CD4-positive, CD25-positive, alpha-beta regulatory T cell (primary cell): Measurements from ENCODE around the gene HPCAL4. TPM values are rescaled to one million over a fixed set of nuclear protein-coding genes. Genes with fewer than 3 reads are reported as not detected.

Source experiments
- ATAC-seq, 2 donors: fragments of 150-1000 bp; cut with Tn5 transposase; one replicate each; pipeline ENCODE4 v1.10.0; 2021; ENCODE audit warnings: low read depth in 2 of 2, moderate number of reproducible peaks in 2 of 2, moderate library complexity in 1 of 2
- DNase-seq, 3 donors: peaks; one replicate each; pipeline versions ENCODE4 v3.0.0 to v3.0.0-alpha.2; 2012 to 2022; ENCODE audit warnings: mixed read lengths in 1 of 3
- H3K27ac ChIP-seq: one replicate; pipeline ENCODE4 v1.7.0; 2013; ENCODE audit warnings: mild to moderate bottlenecking, low read length; ENCODE audit not compliant: insufficient read depth, poor library complexity, severe bottlenecking
- H3K27me3 ChIP-seq: one replicate; pipeline ENCODE4 v1.7.0; 2013; ENCODE audit warnings: low read length; ENCODE audit not compliant: control insufficient read depth, insufficient read depth
- H3K36me3 ChIP-seq: one replicate; pipeline ENCODE4 v1.7.0; 2013; ENCODE audit warnings: mild to moderate bottlenecking, low read length, moderate library complexity; ENCODE audit not compliant: control insufficient read depth, insufficient read depth
- H3K4me1 ChIP-seq: 2 replicates; pipeline ENCODE4 v1.7.0; 2013; ENCODE audit warnings: mild to moderate bottlenecking, low read length; ENCODE audit not compliant: insufficient read depth, control insufficient read depth, poor library complexity, severe bottlenecking
- H3K4me3 ChIP-seq: one replicate; pipeline ENCODE4 v1.7.0; 2013; ENCODE audit warnings: low read depth, mild to moderate bottlenecking, low read length, moderate library complexity
- H3K9me3 ChIP-seq, 2 experiments: 1 replicate in 1 of 2; 2 replicates in 1 of 2; pipeline ENCODE4 v1.7.0; 2013; ENCODE audit warnings: low read length in 2 of 2, mild to moderate bottlenecking in 1 of 2, moderate library complexity in 1 of 2; ENCODE audit not compliant: control insufficient read depth in 2 of 2
- H3K27ac Mint-ChIP-seq, 3 donors: one replicate each; pipeline ENCODE4 v1.8.0; 2020 to 2022; ENCODE audit warnings: mild to moderate bottlenecking in 3 of 3, mixed read lengths in 3 of 3, moderate library complexity in 2 of 3
- H3K27me3 Mint-ChIP-seq: one replicate; pipeline ENCODE4 v1.8.0; 2022; ENCODE audit warnings: mild to moderate bottlenecking, mixed read lengths
- H3K36me3 Mint-ChIP-seq: one replicate; pipeline ENCODE4 v1.8.0; 2020; ENCODE audit warnings: mixed read lengths
- H3K4me1 Mint-ChIP-seq, 4 donors: one replicate each; pipeline ENCODE4 v1.8.0; 2020 to 2022; ENCODE audit warnings: mixed read lengths in 4 of 4, mild to moderate bottlenecking in 1 of 4
- H3K4me3 Mint-ChIP-seq, 4 donors: one replicate each; pipeline ENCODE4 v1.8.0; 2020 to 2022; ENCODE audit warnings: mild to moderate bottlenecking in 4 of 4, mixed read lengths in 4 of 4, moderate library complexity in 3 of 4
- H3K9me3 Mint-ChIP-seq, 7 donors: one replicate each; pipeline ENCODE4 v1.8.0; 2020 to 2022; ENCODE audit warnings: mixed read lengths in 7 of 7, mild to moderate bottlenecking in 3 of 7, moderate library complexity in 2 of 7
- polyA plus RNA-seq, 4 donors: library from polyadenylated mRNA; unstranded; fragments of 300-500 nt; fragmentation: Illumina TruSeq; gene quantifications; one replicate each; pipeline ENCODE4 v1.2.3, GENCODE V29; 2021
- total RNA-seq: library from RNA; stranded (reverse); gene quantifications from one replicate; pipeline ENCODE4 v1.2.3, GENCODE V29; 2022

HPCAL4 gene
- 13.8 TPM for total RNA-seq
- 10 to 100 TPM in 3 of 4 donors, 1 to 10 TPM in 1; 9.5 to 19.7 (median 12.5) TPM for polyA plus RNA-seq

- ATAC-seq = peak; percentile 89 to 93
These were observed at the start of gene HPCAL4 for GRCh38 chr1:39691383-39692151. TSS of gene HPCAL4 (minus strand) at chr1:39691433. CDS start at chr1:39684603, 6,830 bp downstream.

GRCh38 chr1:39738622-39739366, 47.6 kb upstream of the HPCAL4 start, which contains the start of gene PPIE:
TSS of gene PPIE (plus strand) at chr1:39738882. CDS start at chr1:39738901, 19 bp downstream.
- peak; percentile 78 to 98 (median 85) for DNase-seq
- Histone ChIP-seq H3K27ac (peak within 1 kb of the TSS; percentile 71), H3K9me3 (no peaks in the 10 kb centered on the region), H3K27me3 (peaks cover 11% of the 10 kb centered on the region), H3K36me3 (peaks cover 30% of the 10 kb centered on the region), H3K4me3 (peak within 1 kb of the TSS; percentile 95), H3K4me1 (peaks cover 18% of the 10 kb centered on the region)
- Mint-ChIP-seq H3K4me1 (peaks cover 9 to 43% (median 30%) of the 10 kb centered on the region in 4 donors), H3K27ac (peak within 1 kb of the TSS; percentile 93 to 97 (median 97)), H3K27me3 (peaks cover 15% of the 10 kb centered on the region), H3K9me3 (peaks cover 0 to 1% (median 0%) of the 10 kb centered on the region in 7 donors), H3K4me3 (peak within 1 kb of the TSS; percentile 95 to 98 (median 97)), H3K36me3 (peaks cover 31% of the 10 kb centered on the region)
- peak; percentile 99 for ATAC-seq

More at GRCh38 chr1:39691383-39692151, at the start of gene HPCAL4:
- Mint-ChIP-seq H3K4me1 (peaks cover 5 to 52% (median 30%) of the 10 kb centered on the region in 4 donors), H3K27me3 (peaks cover 26% of the 10 kb centered on the region), H3K9me3 (no peaks in the 10 kb centered on the region), H3K36me3 (peaks cover 4% of the 10 kb centered on the region), H3K4me3 (peak within 1 kb of the TSS; percentile 86 to 97 (median 90)), H3K27ac (peak within 1 kb of the TSS; percentile 86 to 95 (median 90))
- Histone ChIP-seq H3K27ac (peak within 1 kb of the TSS; percentile 78), H3K36me3 (no peaks in the 10 kb centered on the region), H3K27me3 (peaks cover 5% of the 10 kb centered on the region), H3K9me3 (no peaks in the 10 kb centered on the region), H3K4me3 (peak within 1 kb of the TSS; percentile 61), H3K4me1 (peaks cover 39% of the 10 kb centered on the region)
- peak; percentile 78 to 94 (median 88) for DNase-seq

GRCh38 chr1:39737546-39738169, 46.4 kb upstream of the HPCAL4 start:
- ATAC-seq (no peak), DNase-seq (peak in 1 of 3 donors; percentile 41)
- H3K36me3 ChIP-seq = peaks cover 19% of the 10 kb centered on the region
- H3K4me3 ChIP-seq = no peak overlapping the region
- H3K27me3 Mint-ChIP-seq = peaks cover 22% of the 10 kb centered on the region
- peak overlapping the region; percentile 11 to 97 (median 97) for H3K27ac Mint-ChIP-seq
- peaks cover 18% of the 10 kb centered on the region for H3K4me1 ChIP-seq
- H3K27ac ChIP-seq = no peak overlapping the region
- no peaks in the 10 kb centered on the region for H3K9me3 ChIP-seq
- peaks cover 9 to 43% (median 29%) of the 10 kb centered on the region in 4 donors for H3K4me1 Mint-ChIP-seq
- peak overlapping the region in 3 of 4 donors; percentile 48 to 98 (median 96) for H3K4me3 Mint-ChIP-seq
- H3K9me3 Mint-ChIP-seq = peaks cover 0 to 1% (median 0%) of the 10 kb centered on the region in 7 donors
- H3K36me3 Mint-ChIP-seq = peaks cover 25% of the 10 kb centered on the region
- H3K27me3 ChIP-seq = peaks cover 16% of the 10 kb centered on the region

GRCh38 chr1:39735731-39736130, 44.5 kb upstream of the HPCAL4 start:
- peaks cover 4% of the 10 kb centered on the region for H3K36me3 ChIP-seq
- Mint-ChIP-seq H3K4me3 (peak overlapping the region in 1 of 4 donors; percentile 55), H3K9me3 (peaks cover 0 to 1% (median 0%) of the 10 kb centered on the region in 7 donors), H3K36me3 (peaks cover 12% of the 10 kb centered on the region), H3K27me3 (peaks cover 31% of the 10 kb centered on the region), H3K27ac (no peak overlapping the region), H3K4me1 (peaks cover 9 to 32% (median 19%) of the 10 kb centered on the region in 4 donors)
- ATAC-seq = no peak
- peaks cover 17% of the 10 kb centered on the region for H3K27me3 ChIP-seq
- no peak overlapping the region for H3K27ac ChIP-seq
- H3K9me3 ChIP-seq = no peaks in the 10 kb centered on the region
- no peak for DNase-seq
- H3K4me3 ChIP-seq = no peak overlapping the region
- H3K4me1 ChIP-seq = peaks cover 18% of the 10 kb centered on the region

GRCh38 chr1:39733161-39733560, 41.9 kb upstream of the HPCAL4 start:
- Histone ChIP-seq H3K4me3 (no peak overlapping the region), H3K4me1 (no peaks in the 10 kb centered on the region), H3K27ac (no peak overlapping the region), H3K9me3 (no peaks in the 10 kb centered on the region), H3K36me3 (no peaks in the 10 kb centered on the region), H3K27me3 (peaks cover 22% of the 10 kb centered on the region)
- Mint-ChIP-seq H3K27me3 (peaks cover 53% of the 10 kb centered on the region), H3K9me3 (peaks cover 0 to 1% (median 0%) of the 10 kb centered on the region in 7 donors), H3K4me1 (peaks cover 0 to 9% (median 4%) of the 10 kb centered on the region in 4 donors), H3K4me3 (no peak overlapping the region), H3K36me3 (no peaks in the 10 kb centered on the region), H3K27ac (no peak overlapping the region)
- DNase-seq (no peak), ATAC-seq (no peak)

- DNase-seq (no peak), ATAC-seq (no peak)
- Histone ChIP-seq H3K36me3 (no peaks in the 10 kb centered on the region), H3K9me3 (no peaks in the 10 kb centered on the region), H3K4me1 (peaks cover under 1% of the 10 kb centered on the region), H3K27ac (no peak overlapping the region), H3K4me3 (no peak overlapping the region), H3K27me3 (peaks cover 26% of the 10 kb centered on the region)
- Mint-ChIP-seq H3K9me3 (peaks cover 0 to 1% (median 0%) of the 10 kb centered on the region in 7 donors), H3K27ac (no peak overlapping the region), H3K36me3 (no peaks in the 10 kb centered on the region), H3K4me1 (peaks cover under 1 to 10% (median 5%) of the 10 kb centered on the region in 4 donors), H3K27me3 (peaks cover 57% of the 10 kb centered on the region), H3K4me3 (no peak overlapping the region)
These were observed 41.5 kb upstream of the HPCAL4 start for GRCh38 chr1:39732730-39733129.

- no peak overlapping the region for H3K27ac Mint-ChIP-seq
- Histone ChIP-seq H3K9me3 (no peaks in the 10 kb centered on the region), H3K4me3 (no peak overlapping the region), H3K36me3 (no peaks in the 10 kb centered on the region), H3K27me3 (peaks cover 26% of the 10 kb centered on the region), H3K27ac (no peak overlapping the region), H3K4me1 (peaks cover 8% of the 10 kb centered on the region)
- H3K27me3 Mint-ChIP-seq = peaks cover 73% of the 10 kb centered on the region
- H3K4me1 Mint-ChIP-seq = peaks cover 4 to 12% (median 8%) of the 10 kb centered on the region in 4 donors
- H3K4me3 Mint-ChIP-seq = no peak overlapping the region
- ATAC-seq = no peak
- DNase-seq = no peak
- peaks cover 0 to 1% (median 0%) of the 10 kb centered on the region in 7 donors for H3K9me3 Mint-ChIP-seq
- no peaks in the 10 kb centered on the region for H3K36me3 Mint-ChIP-seq
These were observed 38.6 kb upstream of the HPCAL4 start for GRCh38 chr1:39729842-39730241.
